ENCODE results near the gene ZNF570. TPM values are rescaled to one million over a fixed set of nuclear protein-coding genes. Genes with fewer than 3 reads are reported as not detected.
A peak's percentile ranks its signal among the peaks of the same experiment; 100 is the strongest.

The ZNF570 gene
- polyA plus RNA-seq, 1 donor: 5.6 TPM

GRCh38 chr19:37492213-37492612 is 23.1 kb downstream of the ZNF570 start:
- no peak for DNase-seq
- no peak overlapping the region for H3K27ac ChIP-seq (ENCODE audit: low read length)
- H3K36me3 ChIP-seq (ENCODE audit: control insufficient read depth, insufficient read depth, low read length): no peaks in the 10 kb centered on the region
- no peaks in the 10 kb centered on the region for H3K27me3 ChIP-seq (ENCODE audit: control insufficient read depth, insufficient read depth, low read length)
- no peak overlapping the region for H3K4me3 ChIP-seq (ENCODE audit: low read length)
- peaks cover 22% of the 10 kb centered on the region for H3K9me3 ChIP-seq (ENCODE audit: control insufficient read depth, low read depth, low read length)
- H3K4me1 ChIP-seq (ENCODE audit: control insufficient read depth, insufficient read depth, low read length): no peaks in the 10 kb centered on the region
- 54% methylated on average over 2 of the region's 3 CpGs for WGBS (ENCODE audit: insufficient coverage, low lambda C conversion rate)

DNA sequence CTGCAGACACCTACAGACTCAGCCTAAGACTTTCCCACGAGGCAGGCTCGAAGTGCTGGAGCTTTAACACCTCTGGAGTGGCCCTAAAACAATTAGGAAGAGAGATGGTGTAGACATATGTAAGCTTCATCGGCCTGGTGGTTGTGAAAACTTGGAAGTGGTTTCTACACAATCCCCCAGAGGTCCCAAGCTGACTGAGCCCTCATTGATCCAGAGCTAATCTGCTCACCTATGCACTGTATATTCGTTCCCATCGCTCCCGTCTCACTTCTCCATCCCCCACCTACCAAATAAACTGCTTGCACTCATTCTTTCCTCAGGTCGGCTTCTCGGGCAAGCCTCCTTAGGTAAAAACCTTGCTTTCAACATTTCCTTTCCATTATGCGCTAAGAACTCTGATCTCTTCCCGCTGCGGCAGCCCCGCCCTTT is 36.8 kb downstream of the ZNF570 start:
- H3K36me3 ChIP-seq (ENCODE audit: control insufficient read depth, insufficient read depth, low read length): no peaks in the 10 kb centered on the region
- H3K9me3 ChIP-seq (ENCODE audit: control insufficient read depth, low read depth, low read length): no peaks in the 10 kb centered on the region

DNA sequence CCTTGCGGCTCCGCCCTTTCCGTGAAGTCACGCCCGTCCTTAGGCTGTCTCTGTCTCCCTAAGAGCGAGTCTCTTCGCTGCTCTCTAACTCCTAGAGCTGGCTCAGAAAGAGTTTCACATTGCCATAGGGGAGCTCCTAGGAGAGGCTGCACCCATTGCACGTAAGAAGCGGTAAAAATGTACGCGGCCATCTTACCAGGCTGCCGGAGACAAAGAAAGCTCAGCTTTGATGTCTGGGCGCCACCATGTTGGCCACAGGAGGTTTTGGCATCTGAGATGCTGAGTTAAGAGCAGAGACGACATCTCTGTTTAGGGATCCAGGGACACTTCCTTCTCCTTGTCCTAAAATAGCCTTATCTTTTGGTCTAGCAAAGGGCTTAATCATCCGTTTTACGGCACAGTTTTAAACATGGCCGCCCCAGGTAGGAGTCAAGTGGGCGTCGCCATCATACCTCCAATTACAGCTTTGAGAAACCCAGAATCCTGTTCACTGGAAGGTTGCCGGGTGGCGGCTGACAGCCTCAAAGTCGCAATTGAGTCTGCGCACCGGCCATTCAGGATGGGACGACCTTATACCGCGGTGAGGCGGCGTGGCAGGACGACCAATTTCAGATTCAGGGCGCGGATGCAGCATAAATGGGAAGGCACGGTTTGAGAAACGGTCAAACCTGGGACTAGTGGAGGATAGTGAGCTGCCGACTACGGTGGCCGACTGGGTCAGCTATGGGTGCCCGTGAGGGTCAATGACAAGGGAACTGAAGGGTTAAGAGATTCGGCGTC is 37.4 kb downstream of the ZNF570 start, which contains the start of gene ZNF793:
ZNF793 (plus strand) TSS at position 553 of the 780 bp plus-strand sequence. CDS start 16,501 bp downstream, outside the sequence.
- WGBS (ENCODE audit: insufficient coverage, low lambda C conversion rate): no CpG with 5 or more reads among the region's 40 CpGs
- Histone ChIP-seq H3K27me3 (ENCODE audit: control insufficient read depth, insufficient read depth, low read length) (no peaks in the 10 kb centered on the region), H3K9me3 (ENCODE audit: control insufficient read depth, low read depth, low read length) (no peaks in the 10 kb centered on the region)

More for the DNA sequence above, 36.8 kb downstream of the ZNF570 start:
- Histone ChIP-seq H3K4me1 (ENCODE audit: control insufficient read depth, insufficient read depth, low read length) (peaks cover 7% of the 10 kb centered on the region), H3K27ac (ENCODE audit: low read length) (peak overlapping the region; percentile 94), H3K4me3 (ENCODE audit: low read length) (peak overlapping the region; percentile 62), H3K27me3 (ENCODE audit: control insufficient read depth, insufficient read depth, low read length) (no peaks in the 10 kb centered on the region)
- WGBS (ENCODE audit: insufficient coverage, low lambda C conversion rate): no CpG with 5 or more reads among the region's 12 CpGs
- no peak for DNase-seq

DNA sequence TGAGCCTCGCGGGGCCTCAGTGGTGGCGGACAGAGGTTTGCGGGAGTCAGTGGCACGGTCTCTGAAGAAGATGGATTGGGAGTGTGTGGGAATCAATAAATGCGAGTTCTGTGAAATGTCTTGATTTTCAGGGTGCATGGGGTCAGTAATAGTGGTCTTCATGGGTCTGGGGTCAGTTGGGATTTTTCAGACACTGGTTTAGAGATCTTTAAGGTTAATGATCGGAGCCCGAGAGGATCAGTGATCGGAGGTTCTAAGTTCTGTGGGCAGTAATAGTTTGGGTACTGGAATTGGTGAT is 38.0 kb downstream of the ZNF570 start:
- Histone ChIP-seq H3K27me3 (ENCODE audit: control insufficient read depth, insufficient read depth, low read length) (no peaks in the 10 kb centered on the region), H3K4me3 (ENCODE audit: low read length) (peak overlapping the region; percentile 62), H3K27ac (ENCODE audit: low read length) (peak overlapping the region; percentile 94), H3K4me1 (ENCODE audit: control insufficient read depth, insufficient read depth, low read length) (peaks cover 7% of the 10 kb centered on the region), H3K9me3 (ENCODE audit: control insufficient read depth, low read depth, low read length) (no peaks in the 10 kb centered on the region), H3K36me3 (ENCODE audit: control insufficient read depth, insufficient read depth, low read length) (peaks cover 4% of the 10 kb centered on the region)
- WGBS (ENCODE audit: insufficient coverage, low lambda C conversion rate): 0% methylated on average over 2 of the region's 9 CpGs
- DNase-seq: no peak

More for the DNA sequence above, 37.4 kb downstream of the ZNF570 start, which contains the start of gene ZNF793:
- DNase-seq: peak; percentile 82 to 97
- peaks cover under 1% of the 10 kb centered on the region for H3K36me3 ChIP-seq (ENCODE audit: control insufficient read depth, insufficient read depth, low read length)
- H3K4me1 ChIP-seq (ENCODE audit: control insufficient read depth, insufficient read depth, low read length): peaks cover 7% of the 10 kb centered on the region
- peak within 1 kb of the TSS; percentile 94 for H3K27ac ChIP-seq (ENCODE audit: low read length)
- peak within 1 kb of the TSS; percentile 62 for H3K4me3 ChIP-seq (ENCODE audit: low read length)

- H3K4me1 ChIP-seq (ENCODE audit: control insufficient read depth, insufficient read depth, low read length): no peaks in the 10 kb centered on the region
- no CpG with 5 or more reads among the region's 3 CpGs for WGBS (ENCODE audit: insufficient coverage, low lambda C conversion rate)
- H3K9me3 ChIP-seq (ENCODE audit: control insufficient read depth, low read depth, low read length): no peaks in the 10 kb centered on the region
- peaks cover 10% of the 10 kb centered on the region for H3K36me3 ChIP-seq (ENCODE audit: control insufficient read depth, insufficient read depth, low read length)
- no peak for DNase-seq
- H3K27ac ChIP-seq (ENCODE audit: low read length): no peak overlapping the region
- no peak overlapping the region for H3K4me3 ChIP-seq (ENCODE audit: low read length)
- H3K27me3 ChIP-seq (ENCODE audit: control insufficient read depth, insufficient read depth, low read length): no peaks in the 10 kb centered on the region
Measured at GRCh38 chr19:37511186-37511585, 42.0 kb downstream of the ZNF570 start.

DNA sequence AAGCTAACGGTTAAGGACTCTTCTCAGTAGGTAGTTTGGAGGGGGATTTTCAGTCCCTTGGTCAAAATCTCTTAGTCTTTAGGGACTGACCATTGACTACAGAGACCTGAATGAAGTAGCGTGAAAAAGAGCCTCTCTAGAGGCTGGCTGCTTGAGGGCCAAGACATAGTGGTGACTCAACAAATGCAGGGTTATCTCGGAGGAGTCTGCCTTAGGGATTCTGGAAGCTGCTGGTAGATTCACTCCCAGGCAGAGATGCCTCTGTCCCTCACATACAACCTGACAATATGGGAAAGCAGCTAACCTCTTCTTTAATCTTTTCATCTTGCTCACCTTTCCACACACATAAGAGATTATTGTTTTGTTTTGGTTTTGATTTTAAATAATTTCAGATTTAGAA is 42.7 kb downstream of the ZNF570 start:
- Histone ChIP-seq H3K4me1 (ENCODE audit: control insufficient read depth, insufficient read depth, low read length) (no peaks in the 10 kb centered on the region), H3K36me3 (ENCODE audit: control insufficient read depth, insufficient read depth, low read length) (peaks cover 10% of the 10 kb centered on the region), H3K27me3 (ENCODE audit: control insufficient read depth, insufficient read depth, low read length) (no peaks in the 10 kb centered on the region), H3K27ac (ENCODE audit: low read length) (no peak overlapping the region), H3K4me3 (ENCODE audit: low read length) (no peak overlapping the region), H3K9me3 (ENCODE audit: control insufficient read depth, low read depth, low read length) (no peaks in the 10 kb centered on the region)
- no CpG with 5 or more reads among the region's 3 CpGs for WGBS (ENCODE audit: insufficient coverage, low lambda C conversion rate)
- DNase-seq: no peak

DNA sequence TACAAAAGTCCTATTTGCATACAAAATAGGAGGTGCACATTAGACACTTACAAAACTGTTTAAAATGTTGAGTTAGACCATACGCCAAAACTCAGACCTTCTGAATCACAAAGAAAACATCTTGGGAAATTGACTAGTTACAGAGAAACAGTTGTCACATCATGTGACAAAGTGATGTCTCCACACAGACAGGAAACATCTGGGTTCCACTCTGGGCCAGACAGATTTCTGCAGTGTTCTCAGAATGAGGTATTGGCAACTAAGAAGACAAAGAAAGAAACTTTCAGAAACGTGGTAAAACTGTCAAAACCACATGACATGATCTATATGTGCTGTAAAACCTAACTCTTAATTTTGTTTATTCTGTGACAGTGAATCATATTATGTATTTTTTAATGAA is 44.2 kb downstream of the ZNF570 start:
- H3K27me3 ChIP-seq (ENCODE audit: control insufficient read depth, insufficient read depth, low read length): no peaks in the 10 kb centered on the region
- H3K4me3 ChIP-seq (ENCODE audit: low read length): no peak overlapping the region
- H3K9me3 ChIP-seq (ENCODE audit: control insufficient read depth, low read depth, low read length): peaks cover 5% of the 10 kb centered on the region
- H3K4me1 ChIP-seq (ENCODE audit: control insufficient read depth, insufficient read depth, low read length): no peaks in the 10 kb centered on the region
- DNase-seq: no peak
- no peak overlapping the region for H3K27ac ChIP-seq (ENCODE audit: low read length)
- WGBS (ENCODE audit: insufficient coverage, low lambda C conversion rate): 60% methylated on average over 1 of the region's 2 CpGs
- peaks cover 10% of the 10 kb centered on the region for H3K36me3 ChIP-seq (ENCODE audit: control insufficient read depth, insufficient read depth, low read length)

DNA sequence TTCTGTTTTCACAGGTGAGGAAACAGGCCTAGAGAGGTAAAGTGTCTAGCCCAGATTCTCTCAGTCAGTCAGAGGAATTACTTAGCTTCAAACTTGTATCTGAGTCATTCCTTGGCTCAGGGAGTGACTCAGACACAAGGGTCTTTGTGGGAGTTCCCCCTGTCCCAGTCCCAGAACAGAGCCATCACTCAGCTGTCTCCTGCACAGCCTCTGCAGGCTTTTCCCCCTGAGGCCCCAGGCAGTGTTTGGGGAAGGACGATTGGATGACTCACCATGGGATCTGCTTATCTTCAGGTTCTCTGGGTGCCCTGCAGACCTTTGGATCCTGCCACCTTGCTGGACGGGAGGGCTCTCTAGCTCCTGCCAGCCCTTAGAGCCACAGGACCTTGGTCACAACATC is 50.7 kb downstream of the ZNF570 start:
- Histone ChIP-seq H3K27ac (ENCODE audit: low read length) (no peak overlapping the region), H3K4me3 (ENCODE audit: low read length) (no peak overlapping the region), H3K9me3 (ENCODE audit: control insufficient read depth, low read depth, low read length) (peaks cover 8% of the 10 kb centered on the region), H3K4me1 (ENCODE audit: control insufficient read depth, insufficient read depth, low read length) (no peaks in the 10 kb centered on the region), H3K36me3 (ENCODE audit: control insufficient read depth, insufficient read depth, low read length) (peaks cover 20% of the 10 kb centered on the region), H3K27me3 (ENCODE audit: control insufficient read depth, insufficient read depth, low read length) (no peaks in the 10 kb centered on the region)
- no CpG with 5 or more reads among the region's 2 CpGs for WGBS (ENCODE audit: insufficient coverage, low lambda C conversion rate)
- DNase-seq: no peak

DNA sequence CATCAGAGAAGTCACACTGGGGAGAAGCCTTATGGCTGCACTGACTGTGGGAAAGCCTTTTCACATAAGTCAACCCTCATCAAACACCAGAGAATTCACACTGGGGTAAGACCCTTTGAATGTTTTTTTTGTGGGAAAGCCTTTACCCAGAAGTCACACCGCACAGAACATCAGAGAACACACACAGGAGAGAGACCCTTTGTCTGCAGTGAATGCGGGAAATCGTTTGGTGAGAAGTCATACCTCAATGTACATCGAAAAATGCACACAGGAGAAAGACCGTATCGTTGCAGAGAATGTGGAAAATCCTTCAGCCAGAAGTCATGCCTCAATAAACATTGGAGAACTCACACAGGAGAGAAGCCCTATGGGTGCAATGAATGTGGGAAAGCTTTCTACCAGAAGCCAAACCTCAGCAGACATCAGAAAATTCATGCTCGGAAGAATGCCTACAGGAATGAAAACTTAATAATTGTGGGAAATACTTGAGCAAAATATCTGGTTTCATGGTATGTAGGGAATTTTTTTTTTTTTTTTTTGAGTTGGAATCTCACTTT is 68.3 kb downstream of the ZNF570 start:
- H3K9me3 ChIP-seq (ENCODE audit: control insufficient read depth, low read depth, low read length): peaks cover 36% of the 10 kb centered on the region
- DNase-seq: no peak
- no peaks in the 10 kb centered on the region for H3K4me1 ChIP-seq (ENCODE audit: control insufficient read depth, insufficient read depth, low read length)
- H3K4me3 ChIP-seq (ENCODE audit: low read length): no peak overlapping the region
- peaks cover 47% of the 10 kb centered on the region for H3K36me3 ChIP-seq (ENCODE audit: control insufficient read depth, insufficient read depth, low read length)
- no CpG with 5 or more reads among the region's 7 CpGs for WGBS (ENCODE audit: insufficient coverage, low lambda C conversion rate)
- H3K27me3 ChIP-seq (ENCODE audit: control insufficient read depth, insufficient read depth, low read length): no peaks in the 10 kb centered on the region
- H3K27ac ChIP-seq (ENCODE audit: low read length): no peak overlapping the region

Measured in large intestine (tissue), 3 donors.